KOPT-K1 (cell line): Measurements from ENCODE around the gene UROC1.

Experiments used
- H3K27ac ChIP-seq: fragments of 200-600 bp; sonication (generic); 2 replicates; pipeline ENCODE4 v1.5.1; 2016; ENCODE audit warnings: antibody characterized with exemption, mild to moderate bottlenecking, low read depth, low read length; ENCODE audit not compliant: poor library complexity, severe bottlenecking
- H3K36me3 ChIP-seq: fragments of 200-600 bp; sonication (generic); 2 replicates; pipeline ENCODE4 v1.5.1; 2017; ENCODE audit warnings: antibody characterized with exemption, mild to moderate bottlenecking, low read length, moderate library complexity; ENCODE audit not compliant: insufficient read depth
- H3K9me3 ChIP-seq: fragments of 200-600 bp; sonication (generic); 2 replicates; pipeline ENCODE4 v1.5.1; 2017; ENCODE audit warnings: antibody characterized with exemption, low read length, mild to moderate bottlenecking; ENCODE audit not compliant: insufficient read depth, poor library complexity, severe bottlenecking

The UROC1 gene

GRCh38 chr3:126450744-126451143 is 66.8 kb downstream of the UROC1 start:
- peaks cover 87% of the 10 kb centered on the region for H3K36me3 ChIP-seq
- no peak overlapping the region for H3K27ac ChIP-seq
- H3K9me3 ChIP-seq = no peaks in the 10 kb centered on the region

GRCh38 chr3:126450219-126450618 is 67.4 kb downstream of the UROC1 start:
- Histone ChIP-seq H3K36me3 (peaks cover 87% of the 10 kb centered on the region), H3K27ac (no peak overlapping the region), H3K9me3 (no peaks in the 10 kb centered on the region)

- no peak overlapping the region for H3K27ac ChIP-seq
- H3K9me3 ChIP-seq = no peaks in the 10 kb centered on the region
- peaks cover 84% of the 10 kb centered on the region for H3K36me3 ChIP-seq
These were observed 67.9 kb downstream of the UROC1 start for GRCh38 chr3:126449621-126450051.

GRCh38 chr3:126448893-126449180 is 68.7 kb downstream of the UROC1 start:
- Histone ChIP-seq H3K36me3 (peaks cover 79% of the 10 kb centered on the region), H3K27ac (no peak overlapping the region), H3K9me3 (no peaks in the 10 kb centered on the region)

GRCh38 chr3:126448136-126448892 is 69.3 kb downstream of the UROC1 start:
- no peaks in the 10 kb centered on the region for H3K9me3 ChIP-seq
- H3K36me3 ChIP-seq = peaks cover 74% of the 10 kb centered on the region
- no peak overlapping the region for H3K27ac ChIP-seq

- peaks cover 72% of the 10 kb centered on the region for H3K36me3 ChIP-seq
- no peaks in the 10 kb centered on the region for H3K9me3 ChIP-seq
- no peak overlapping the region for H3K27ac ChIP-seq
These were observed 70.0 kb downstream of the UROC1 start for GRCh38 chr3:126447456-126448106.

GRCh38 chr3:126446791-126447190 is 70.8 kb downstream of the UROC1 start:
- H3K27ac ChIP-seq = no peak overlapping the region
- H3K9me3 ChIP-seq = no peaks in the 10 kb centered on the region
- peaks cover 72% of the 10 kb centered on the region for H3K36me3 ChIP-seq

- Histone ChIP-seq H3K36me3 (peaks cover 72% of the 10 kb centered on the region), H3K9me3 (no peaks in the 10 kb centered on the region)
These were observed 71.3 kb downstream of the UROC1 start for GRCh38 chr3:126446301-126446700.

GRCh38 chr3:126445506-126445905 is 72.1 kb downstream of the UROC1 start:
- no peak overlapping the region for H3K27ac ChIP-seq
- H3K36me3 ChIP-seq = peaks cover 72% of the 10 kb centered on the region
- no peaks in the 10 kb centered on the region for H3K9me3 ChIP-seq

More at GRCh38 chr3:126446301-126446700, 71.3 kb downstream of the UROC1 start:
- H3K27ac ChIP-seq = no peak overlapping the region

GRCh38 chr3:126442856-126443242 is 74.7 kb downstream of the UROC1 start:
- no peaks in the 10 kb centered on the region for H3K9me3 ChIP-seq
- no peak overlapping the region for H3K27ac ChIP-seq
- peaks cover 74% of the 10 kb centered on the region for H3K36me3 ChIP-seq

- Histone ChIP-seq H3K27ac (no peak overlapping the region), H3K9me3 (no peaks in the 10 kb centered on the region), H3K36me3 (peaks cover 74% of the 10 kb centered on the region)
These were observed 75.3 kb downstream of the UROC1 start for GRCh38 chr3:126442094-126442855.

- peaks cover 81% of the 10 kb centered on the region for H3K36me3 ChIP-seq
- no peak overlapping the region for H3K27ac ChIP-seq
- no peaks in the 10 kb centered on the region for H3K9me3 ChIP-seq
These were observed 76.2 kb downstream of the UROC1 start for GRCh38 chr3:126441256-126441880.

- Histone ChIP-seq H3K36me3 (peaks cover 80% of the 10 kb centered on the region), H3K27ac (no peak overlapping the region), H3K9me3 (no peaks in the 10 kb centered on the region)
These were observed 76.9 kb downstream of the UROC1 start for GRCh38 chr3:126440709-126440995.

GRCh38 chr3:126439968-126440708 is 77.4 kb downstream of the UROC1 start:
- H3K27ac ChIP-seq = no peak overlapping the region
- H3K36me3 ChIP-seq = peaks cover 75% of the 10 kb centered on the region
- H3K9me3 ChIP-seq = no peaks in the 10 kb centered on the region
